Measurements from ENCODE around the gene ACAT2.

The ACAT2 gene

GRCh38 chr6:159754401-159754800 is 7.4 kb upstream of the ACAT2 start:
- Histone ChIP-seq H3K36me3 (ENCODE audit: insufficient read depth, low read length) (peaks cover 46% of the 10 kb centered on the region), H3K4me1 (ENCODE audit: control insufficient read depth, insufficient read depth, low read length, unreplicated experiment) (peaks cover 12% of the 10 kb centered on the region), H3K27ac (ENCODE audit: low read depth, low read length) (no peak overlapping the region), H2AFZ (ENCODE audit: low read length, unreplicated experiment) (no peak overlapping the region), H3K79me2 (ENCODE audit: control insufficient read depth, insufficient read depth, low read length, unreplicated experiment) (peaks cover 5% of the 10 kb centered on the region), H3K4me3 (ENCODE audit: low read depth, low read length) (no peak overlapping the region), H3K27me3 (ENCODE audit: insufficient read depth, low read length) (no peaks in the 10 kb centered on the region)

- H3K79me2 ChIP-seq (ENCODE audit: control insufficient read depth, insufficient read depth, low read length, unreplicated experiment): peaks cover 5% of the 10 kb centered on the region
- no peaks in the 10 kb centered on the region for H3K27me3 ChIP-seq (ENCODE audit: insufficient read depth, low read length)
- H2AFZ ChIP-seq (ENCODE audit: low read length, unreplicated experiment): no peak overlapping the region
- peaks cover 45% of the 10 kb centered on the region for H3K36me3 ChIP-seq (ENCODE audit: insufficient read depth, low read length)
- no peak overlapping the region for H3K4me3 ChIP-seq (ENCODE audit: low read depth, low read length)
- no peak overlapping the region for H3K27ac ChIP-seq (ENCODE audit: low read depth, low read length)
- peaks cover 20% of the 10 kb centered on the region for H3K4me1 ChIP-seq (ENCODE audit: control insufficient read depth, insufficient read depth, low read length, unreplicated experiment)
Measured at GRCh38 chr6:159754959-159755914, 6.6 kb upstream of the ACAT2 start.

- Histone ChIP-seq H3K79me2 (ENCODE audit: control insufficient read depth, insufficient read depth, low read length, unreplicated experiment) (peaks cover 5% of the 10 kb centered on the region), H3K27me3 (ENCODE audit: insufficient read depth, low read length) (no peaks in the 10 kb centered on the region), H3K4me1 (ENCODE audit: control insufficient read depth, insufficient read depth, low read length, unreplicated experiment) (peaks cover 31% of the 10 kb centered on the region), H2AFZ (ENCODE audit: low read length, unreplicated experiment) (no peak overlapping the region), H3K4me3 (ENCODE audit: low read depth, low read length) (no peak overlapping the region), H3K27ac (ENCODE audit: low read depth, low read length) (no peak overlapping the region), H3K36me3 (ENCODE audit: insufficient read depth, low read length) (peaks cover 39% of the 10 kb centered on the region; the same call in 1 of the 2 replicates)
Measured at GRCh38 chr6:159756508-159756907, 5.3 kb upstream of the ACAT2 start.

GRCh38 chr6:159758031-159759001 is 3.5 kb upstream of the ACAT2 start:
- Histone ChIP-seq H3K27ac (ENCODE audit: low read depth, low read length) (peak overlapping the region; percentile 46), H3K4me3 (ENCODE audit: low read depth, low read length) (no peak overlapping the region), H2AFZ (ENCODE audit: low read length, unreplicated experiment) (no peak overlapping the region), H3K4me1 (ENCODE audit: control insufficient read depth, insufficient read depth, low read length, unreplicated experiment) (peaks cover 36% of the 10 kb centered on the region), H3K27me3 (ENCODE audit: insufficient read depth, low read length) (no peaks in the 10 kb centered on the region), H3K36me3 (ENCODE audit: insufficient read depth, low read length) (peaks cover 28% of the 10 kb centered on the region; the same call in 1 of the 2 replicates), H3K79me2 (ENCODE audit: control insufficient read depth, insufficient read depth, low read length, unreplicated experiment) (peaks cover 5% of the 10 kb centered on the region)

GRCh38 chr6:159759645-159760044 is 2.2 kb upstream of the ACAT2 start:
- Histone ChIP-seq H3K27ac (ENCODE audit: low read depth, low read length) (peak overlapping the region; percentile 77), H2AFZ (ENCODE audit: low read length, unreplicated experiment) (no peak overlapping the region), H3K4me1 (ENCODE audit: control insufficient read depth, insufficient read depth, low read length, unreplicated experiment) (peaks cover 36% of the 10 kb centered on the region), H3K4me3 (ENCODE audit: low read depth, low read length) (no peak overlapping the region), H3K79me2 (ENCODE audit: control insufficient read depth, insufficient read depth, low read length, unreplicated experiment) (peaks cover 3% of the 10 kb centered on the region), H3K36me3 (ENCODE audit: insufficient read depth, low read length) (peaks cover 16% of the 10 kb centered on the region; the same call in 1 of the 2 replicates), H3K27me3 (ENCODE audit: insufficient read depth, low read length) (no peaks in the 10 kb centered on the region)

GRCh38 chr6:159760602-159761057 is 1.2 kb upstream of the ACAT2 start:
- Histone ChIP-seq H3K36me3 (ENCODE audit: insufficient read depth, low read length) (peaks cover 11% of the 10 kb centered on the region; the same call in 1 of the 2 replicates), H3K27me3 (ENCODE audit: insufficient read depth, low read length) (no peaks in the 10 kb centered on the region), H3K4me3 (ENCODE audit: low read depth, low read length) (peak overlapping the region; percentile 80), H3K4me1 (ENCODE audit: control insufficient read depth, insufficient read depth, low read length, unreplicated experiment) (peaks cover 36% of the 10 kb centered on the region), H2AFZ (ENCODE audit: low read length, unreplicated experiment) (no peak overlapping the region), H3K27ac (ENCODE audit: low read depth, low read length) (peak overlapping the region; percentile 77), H3K79me2 (ENCODE audit: control insufficient read depth, insufficient read depth, low read length, unreplicated experiment) (no peaks in the 10 kb centered on the region)

GRCh38 chr6:159761129-159761872 is 544 bp upstream of the ACAT2 start:
- Histone ChIP-seq H2AFZ (ENCODE audit: low read length, unreplicated experiment) (peak overlapping the region; percentile 47), H3K36me3 (ENCODE audit: insufficient read depth, low read length) (peaks cover 8% of the 10 kb centered on the region), H3K79me2 (ENCODE audit: control insufficient read depth, insufficient read depth, low read length, unreplicated experiment) (no peaks in the 10 kb centered on the region), H3K4me1 (ENCODE audit: control insufficient read depth, insufficient read depth, low read length, unreplicated experiment) (peaks cover 36% of the 10 kb centered on the region), H3K27me3 (ENCODE audit: insufficient read depth, low read length) (no peaks in the 10 kb centered on the region), H3K4me3 (ENCODE audit: low read depth, low read length) (peak overlapping the region; percentile 80), H3K27ac (ENCODE audit: low read depth, low read length) (peak overlapping the region; percentile 77)

GRCh38 chr6:159762681-159763293 is 942 bp downstream of the ACAT2 start:
- Histone ChIP-seq H3K27me3 (ENCODE audit: insufficient read depth, low read length) (no peaks in the 10 kb centered on the region), H2AFZ (ENCODE audit: low read length, unreplicated experiment) (peak overlapping the region; percentile 78), H3K4me3 (ENCODE audit: low read depth, low read length) (peak overlapping the region; percentile 80), H3K27ac (ENCODE audit: low read depth, low read length) (peak overlapping the region; percentile 77; the same call in 1 of the 2 replicates), H3K36me3 (ENCODE audit: insufficient read depth, low read length) (peaks cover 18% of the 10 kb centered on the region), H3K4me1 (ENCODE audit: control insufficient read depth, insufficient read depth, low read length, unreplicated experiment) (peaks cover 34% of the 10 kb centered on the region), H3K79me2 (ENCODE audit: control insufficient read depth, insufficient read depth, low read length, unreplicated experiment) (no peaks in the 10 kb centered on the region)

- Histone ChIP-seq H3K36me3 (ENCODE audit: insufficient read depth, low read length) (peaks cover 52% of the 10 kb centered on the region), H3K27me3 (ENCODE audit: insufficient read depth, low read length) (no peaks in the 10 kb centered on the region), H3K79me2 (ENCODE audit: control insufficient read depth, insufficient read depth, low read length, unreplicated experiment) (no peaks in the 10 kb centered on the region), H3K27ac (ENCODE audit: low read depth, low read length) (no peak overlapping the region), H3K4me3 (ENCODE audit: low read depth, low read length) (no peak overlapping the region), H3K4me1 (ENCODE audit: control insufficient read depth, insufficient read depth, low read length, unreplicated experiment) (peaks cover 5% of the 10 kb centered on the region), H2AFZ (ENCODE audit: low read length, unreplicated experiment) (no peak overlapping the region)
Measured at GRCh38 chr6:159766906-159767305, 5.1 kb downstream of the ACAT2 start.
